Measurements from ENCODE around the gene ATM.
"Not testable (repeated sequence)": the region's sequence is repeated elsewhere in the genome, so short reads cannot be mapped to it uniquely, and the experiment has no call there.

ATM gene

DNA sequence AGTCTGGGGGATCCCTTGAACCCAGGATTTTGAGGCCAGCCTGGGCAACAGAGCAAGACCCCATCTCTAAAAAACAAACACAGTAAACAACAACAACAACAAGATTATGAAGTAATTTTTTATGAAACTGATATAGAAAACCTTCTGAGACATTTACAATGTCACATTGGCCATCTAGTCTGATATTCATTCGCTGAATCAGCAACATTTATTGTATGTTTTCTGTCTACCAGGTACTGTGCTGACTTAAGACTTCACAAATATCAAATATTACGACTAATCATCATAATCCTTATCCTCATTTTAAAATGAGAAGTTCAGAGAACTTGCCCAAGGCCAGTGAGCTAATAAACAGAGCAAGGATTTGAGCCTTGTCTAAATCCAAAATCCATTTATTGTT lies 120.8 kb downstream of the ATM start:
- intact Hi-C loops (cut with DNase I), result no loop called here
- no peak for DNase-seq

DNA sequence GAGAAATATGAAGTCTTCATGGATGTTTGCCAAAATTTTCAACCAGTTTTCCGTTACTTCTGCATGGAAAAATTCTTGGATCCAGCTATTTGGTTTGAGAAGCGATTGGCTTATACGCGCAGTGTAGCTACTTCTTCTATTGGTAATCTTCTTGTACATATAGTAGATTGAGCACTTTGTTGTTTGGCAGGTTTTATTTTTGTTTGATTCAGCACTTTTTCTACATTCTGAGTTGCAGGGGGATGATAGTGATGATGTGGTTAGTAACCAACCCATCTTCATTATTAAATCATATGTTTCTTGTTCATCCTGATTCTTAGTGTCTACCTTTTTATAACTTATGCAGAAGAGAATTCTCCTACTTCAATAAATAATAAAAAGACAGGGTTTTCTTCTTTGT lies 122.9 kb downstream of the ATM start:
- no peak for DNase-seq
- intact Hi-C loops (cut with DNase I), result no loop called here

DNA sequence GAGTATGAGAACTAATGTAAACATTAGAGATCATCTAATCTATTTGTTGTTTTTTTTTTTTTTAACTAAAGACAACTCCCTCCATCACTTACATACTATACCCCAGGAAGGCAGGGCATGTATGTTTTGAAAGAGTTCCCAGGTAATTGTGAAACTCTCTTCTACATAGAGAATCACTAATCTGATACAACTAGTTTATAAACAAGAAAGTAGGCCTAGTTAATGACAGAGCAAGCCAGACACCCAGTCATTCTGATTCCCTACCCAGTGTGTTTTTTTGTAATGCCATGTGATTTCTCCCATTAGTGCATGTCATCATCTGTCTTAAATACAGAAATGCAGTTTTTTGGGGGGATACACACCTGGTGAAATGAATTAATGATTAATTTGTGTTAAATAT lies 123.6 kb downstream of the ATM start:
- intact Hi-C loops (cut with DNase I), result no loop called here
- DNase-seq, result no peak

DNA sequence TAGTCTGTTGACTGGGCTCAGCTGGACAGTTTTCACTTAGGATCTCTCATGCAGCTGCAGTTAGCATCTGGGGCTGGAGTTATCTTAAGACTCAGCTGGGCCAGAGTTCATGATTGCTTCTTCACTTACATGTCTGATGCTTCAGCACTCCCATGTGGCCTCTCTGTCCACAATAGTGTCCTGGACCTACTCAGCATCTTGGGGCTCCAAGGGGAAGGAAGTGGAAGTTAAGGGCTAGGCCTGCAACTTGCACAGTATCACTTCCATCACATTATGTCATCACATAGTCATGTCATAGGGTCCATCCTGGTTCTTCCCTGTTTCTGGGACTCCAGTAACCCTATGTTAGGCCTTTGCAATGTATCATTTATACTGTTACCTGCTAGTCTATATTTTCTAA lies 128.6 kb downstream of the ATM start:
- intact Hi-C loops (cut with DNase I), result no loop called here
- no peak for DNase-seq

DNA sequence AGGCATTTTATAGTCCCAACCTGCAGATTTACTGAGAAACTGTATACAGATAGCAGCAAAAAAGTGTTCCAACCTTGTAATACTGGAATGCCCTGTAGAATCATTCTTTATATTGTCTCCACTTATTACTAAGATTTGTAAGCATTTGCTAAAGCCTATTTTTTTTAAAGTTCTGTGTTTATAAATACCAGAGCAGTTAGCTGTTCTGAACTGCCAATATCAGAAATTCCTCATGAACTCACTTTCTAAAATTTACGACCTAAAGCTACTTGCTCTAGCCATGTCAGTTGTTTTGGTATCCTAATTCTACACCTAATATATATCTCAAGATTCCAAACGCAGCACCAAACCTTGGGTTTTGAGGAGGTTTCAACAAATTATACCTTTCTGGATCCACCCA lies 141.3 kb downstream of the ATM start:
- no peak for DNase-seq
- intact Hi-C loops (cut with DNase I), result no loop called here

DNA sequence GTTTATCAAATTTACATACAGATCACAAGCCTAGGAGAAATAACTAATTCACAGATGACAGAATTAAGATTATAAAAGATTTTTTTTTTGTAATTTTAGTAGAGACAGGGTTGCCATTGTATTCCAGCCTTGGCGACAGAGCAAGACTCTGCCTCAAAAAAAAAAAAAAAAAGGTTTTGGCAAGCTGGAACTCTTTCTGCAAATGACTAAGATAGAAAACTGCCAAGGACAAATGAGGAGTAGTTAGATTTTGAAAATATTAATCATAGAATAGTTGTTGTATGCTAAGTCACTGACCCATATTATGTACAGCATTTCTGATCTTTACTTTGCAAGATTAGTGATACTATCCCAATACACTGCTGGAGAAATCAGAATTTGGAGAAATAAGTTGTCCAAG lies 145.3 kb downstream of the ATM start:
- intact Hi-C loops (cut with DNase I), result no loop called here
- no peak for DNase-seq

DNA sequence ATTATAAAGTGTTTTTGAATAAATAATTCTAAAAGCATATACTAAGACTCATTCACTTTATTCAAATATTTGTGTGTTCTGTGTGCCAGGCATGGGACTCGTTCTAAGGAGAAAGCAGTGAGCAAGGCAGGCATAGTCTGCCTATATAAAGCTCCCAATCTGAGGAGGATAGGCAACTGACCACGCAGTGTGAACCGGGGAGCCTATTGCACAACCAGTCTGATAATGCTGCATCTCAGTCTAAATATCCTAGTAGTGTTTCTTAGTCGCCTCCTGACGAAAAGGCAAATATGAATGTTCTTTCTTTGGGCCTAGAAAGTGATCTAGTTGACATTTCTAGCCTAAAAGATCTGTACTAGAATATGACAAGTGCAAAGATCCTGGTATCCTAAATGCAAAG lies 146.2 kb downstream of the ATM start:
- no peak for DNase-seq
- intact Hi-C loops (cut with DNase I), result no loop called here

DNA sequence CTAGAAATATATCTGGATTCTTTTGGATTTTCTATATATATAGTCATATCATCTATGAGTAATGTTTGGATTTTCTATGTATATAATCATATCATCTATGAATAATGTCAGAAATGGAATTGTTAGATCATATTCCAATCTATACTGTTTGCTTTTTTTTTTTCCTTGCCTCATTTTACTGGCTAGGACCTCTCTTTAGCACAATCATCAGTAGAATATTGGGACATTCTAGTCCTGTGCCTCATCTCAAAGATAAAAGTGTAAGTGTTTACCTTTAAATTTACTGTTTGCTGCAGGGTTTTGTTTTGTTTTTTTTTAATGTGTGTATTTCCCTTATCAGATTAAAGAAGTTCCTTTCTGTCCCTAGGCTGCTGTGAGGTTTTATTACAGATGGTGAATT lies 147.4 kb downstream of the ATM start:
- no peak for DNase-seq
- intact Hi-C loops (cut with DNase I), result no loop called here

DNA sequence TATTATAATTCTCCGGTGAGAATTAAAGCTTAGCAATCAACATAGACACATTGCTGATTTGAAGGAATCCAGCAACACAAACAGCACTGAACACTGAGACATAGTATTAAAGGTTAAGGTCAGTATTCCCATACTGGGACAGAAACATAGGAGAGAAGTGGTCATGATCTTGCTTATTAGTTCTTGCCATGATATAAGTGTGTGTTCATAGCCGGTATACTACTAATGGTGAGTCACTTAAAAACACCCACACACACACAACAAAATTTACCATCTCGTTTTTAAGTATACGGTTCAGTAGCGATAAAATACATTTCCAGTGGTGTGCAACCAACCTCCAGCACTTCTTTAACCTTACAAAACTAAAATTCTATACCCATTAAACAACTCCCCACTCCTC lies 148.1 kb downstream of the ATM start:
- no peak for DNase-seq
- intact Hi-C loops (cut with DNase I), result no loop called here

DNA sequence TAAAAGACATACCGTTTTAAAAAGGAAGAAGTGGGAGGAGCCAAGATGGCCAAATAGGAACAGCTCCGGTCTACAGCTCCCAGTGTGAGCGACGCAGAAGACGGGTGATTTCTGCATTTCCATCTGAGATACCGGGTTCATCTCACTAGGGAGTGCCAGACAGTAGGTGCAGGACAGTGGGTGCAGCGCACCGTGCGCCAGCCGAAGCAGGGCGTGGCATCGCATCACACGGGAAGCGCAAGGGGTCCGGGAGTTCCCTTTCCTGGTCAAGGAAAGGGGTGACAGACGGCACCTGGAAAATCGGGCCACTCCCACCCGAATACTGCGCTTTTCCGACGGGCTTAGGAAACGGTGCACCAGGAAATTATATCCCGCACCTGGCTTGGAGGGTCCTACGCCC lies 150.6 kb downstream of the ATM start:
- DNase-seq; intact Hi-C loops (cut with DNase I): not testable (repeated sequence)

DNA sequence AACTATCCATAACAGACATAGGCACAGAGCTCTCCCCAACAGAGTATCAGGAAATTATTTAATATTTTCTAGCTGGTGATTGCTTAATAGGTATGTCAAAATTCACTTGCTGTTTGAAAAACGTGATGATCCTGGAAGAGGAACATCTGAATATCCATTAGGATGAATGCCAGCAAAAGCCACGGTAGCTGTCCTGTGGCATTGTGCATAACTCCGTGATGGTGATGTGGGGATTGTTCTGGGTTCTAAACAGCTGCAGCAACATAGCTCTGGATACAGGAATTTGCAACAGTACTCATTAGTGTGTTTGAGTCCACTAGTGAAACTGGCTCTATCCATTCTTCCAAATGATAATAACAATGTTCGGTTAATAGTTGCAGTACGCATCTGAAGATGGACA lies 165.7 kb downstream of the ATM start:
- intact Hi-C loops (cut with DNase I), result no loop called here
- DNase-seq, result no peak

DNA sequence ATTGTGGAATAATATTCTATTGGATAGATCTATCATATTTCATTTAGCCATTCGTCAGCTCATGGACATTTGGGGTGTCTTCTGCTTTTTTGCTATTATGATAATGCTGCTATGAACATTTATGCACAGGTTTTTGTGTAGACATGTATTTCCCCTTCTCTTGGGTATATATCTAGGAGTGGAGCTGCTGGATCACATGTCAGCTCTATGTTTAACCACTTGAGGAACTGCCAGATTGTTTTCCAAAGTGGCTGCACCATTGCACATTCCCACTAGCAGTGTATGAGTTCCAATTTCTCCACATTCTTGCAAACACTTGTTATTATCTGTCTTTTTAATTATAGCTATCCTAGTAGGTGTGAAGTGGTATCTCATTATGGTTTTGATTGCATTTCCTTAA lies 169.5 kb downstream of the ATM start:
- no peak for DNase-seq
- intact Hi-C loops (cut with DNase I), result no loop called here

DNA sequence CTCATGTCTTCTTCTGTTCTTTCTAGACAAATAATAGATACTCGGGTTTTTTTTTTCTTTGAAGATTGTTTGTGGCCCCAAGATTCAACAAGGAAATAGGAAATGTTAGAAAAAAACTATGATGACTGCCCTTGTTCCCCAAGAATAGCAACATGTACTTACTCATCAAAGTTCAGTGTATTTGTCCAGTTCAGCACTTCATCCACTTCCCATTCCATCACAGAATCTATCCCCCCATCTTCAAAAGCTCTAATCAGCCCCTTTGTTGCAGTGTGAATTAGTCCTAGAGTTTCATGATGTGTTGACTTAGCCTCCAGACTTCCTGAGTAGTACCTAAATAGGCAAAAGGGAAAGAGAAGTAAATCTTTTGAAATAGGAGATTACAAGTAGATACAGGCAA lies 170.2 kb downstream of the ATM start:
- intact Hi-C loops (cut with DNase I), result no loop called here
- peak in 1 of 42 donors; percentile 6 for DNase-seq

DNA sequence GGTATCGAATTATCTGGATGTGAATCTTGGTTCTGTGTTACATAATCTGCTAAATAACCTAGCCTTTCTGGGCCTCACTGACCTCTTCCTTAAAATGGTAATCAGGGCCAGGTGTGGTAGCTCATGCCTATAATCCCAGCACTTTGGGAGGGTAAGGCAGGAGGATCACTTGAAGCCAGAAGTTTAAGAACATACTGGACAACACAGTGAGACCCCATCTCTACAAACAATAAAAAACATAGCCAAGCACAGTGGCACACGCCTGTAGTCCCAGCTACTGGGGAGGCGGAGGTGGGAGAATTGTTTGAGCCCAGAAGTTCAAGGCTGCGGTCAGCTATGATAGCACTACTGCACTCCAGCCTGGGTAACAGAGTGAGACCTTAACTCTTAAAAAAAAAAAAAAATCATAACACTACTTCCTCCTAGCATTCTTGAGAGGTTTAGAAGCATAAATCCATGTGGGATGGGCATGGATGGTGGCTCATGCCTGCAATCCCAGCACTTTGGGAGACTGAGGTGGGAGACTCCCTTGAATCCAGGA lies 171.9 kb downstream of the ATM start:
- intact Hi-C loops (cut with DNase I), result no loop called here
- DNase-seq, result no peak

DNA sequence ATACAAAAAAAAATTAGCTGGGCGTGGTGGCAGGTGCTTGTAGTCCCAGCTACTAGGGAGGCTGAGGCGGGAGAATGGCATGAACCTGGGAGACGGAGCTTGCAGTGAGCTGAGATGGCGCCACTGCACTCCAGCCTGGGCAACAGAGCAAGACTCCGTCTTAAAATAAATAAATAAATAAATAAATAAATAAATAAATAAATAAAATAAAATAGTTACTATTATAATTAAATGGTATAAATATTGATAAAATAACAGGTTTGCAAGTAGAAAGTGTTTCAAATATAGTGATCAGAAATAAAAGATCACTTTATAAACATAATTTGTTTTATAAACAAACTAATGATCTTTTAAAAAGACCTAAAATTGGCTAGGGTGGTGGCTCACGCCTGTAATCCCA lies 173.8 kb downstream of the ATM start:
- intact Hi-C loops (cut with DNase I); DNase-seq: not testable (repeated sequence)

DNA sequence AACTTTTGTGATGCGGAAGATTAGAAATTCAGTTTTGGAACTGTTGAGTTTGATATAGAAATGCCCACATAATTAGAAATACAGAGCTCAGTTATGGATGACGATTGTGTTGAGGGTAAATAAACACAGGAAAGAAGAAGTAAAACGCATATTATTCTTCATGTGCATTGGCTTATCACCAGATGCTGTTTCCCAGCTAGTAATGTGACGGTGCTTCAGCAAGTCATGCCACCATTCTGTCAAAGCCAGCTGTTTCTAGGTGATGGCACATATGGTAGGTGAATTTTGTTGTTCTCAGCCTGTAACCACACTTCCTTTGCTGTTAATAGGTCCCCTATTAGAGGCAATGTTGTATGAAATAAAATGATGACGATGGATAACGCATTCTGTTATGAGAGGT lies 175.6 kb downstream of the ATM start:
- DNase-seq, result no peak
- intact Hi-C loops (cut with DNase I), result no loop called here

DNA sequence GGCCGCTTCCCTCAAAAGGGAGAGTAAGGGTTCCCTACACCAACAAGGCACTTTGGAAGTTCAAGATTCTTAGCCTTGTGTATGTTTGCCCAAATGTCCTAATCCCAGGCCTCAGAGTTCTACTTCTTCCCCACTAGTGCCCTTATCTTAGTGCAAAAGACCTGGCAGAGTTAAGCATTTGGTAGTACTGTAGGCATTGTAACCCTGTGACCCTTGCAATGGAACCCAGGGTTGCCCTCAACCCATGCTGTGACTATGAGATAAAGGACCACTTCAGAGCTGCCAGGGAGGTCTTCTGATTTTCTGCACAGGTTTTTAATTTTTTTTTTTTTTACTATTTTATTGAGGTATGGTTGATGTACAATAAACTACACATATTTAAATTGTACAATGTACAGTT lies 179.4 kb downstream of the ATM start:
- DNase-seq, result no peak
- intact Hi-C loops (cut with DNase I), result no loop called here

DNA sequence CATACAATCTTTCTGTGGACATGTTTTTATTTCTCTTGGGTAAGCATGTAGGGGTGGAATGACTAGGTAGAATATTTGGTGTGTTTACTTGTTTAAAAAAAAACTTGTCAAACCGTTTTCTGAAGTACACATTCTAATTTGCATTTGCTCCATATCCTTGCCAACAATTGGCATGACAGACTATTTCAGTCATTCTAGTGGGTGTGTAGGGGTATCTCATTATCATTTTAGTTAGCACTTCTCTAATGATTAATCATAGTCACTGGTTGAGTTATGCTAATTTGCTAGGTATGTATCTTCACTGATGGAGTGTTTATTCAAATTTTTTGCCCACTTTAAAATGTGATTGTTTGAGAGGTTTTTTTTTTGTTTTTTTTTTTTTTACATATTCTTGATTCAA lies 180.2 kb downstream of the ATM start:
- intact Hi-C loops (cut with DNase I), result no loop called here
- no peak for DNase-seq

DNA sequence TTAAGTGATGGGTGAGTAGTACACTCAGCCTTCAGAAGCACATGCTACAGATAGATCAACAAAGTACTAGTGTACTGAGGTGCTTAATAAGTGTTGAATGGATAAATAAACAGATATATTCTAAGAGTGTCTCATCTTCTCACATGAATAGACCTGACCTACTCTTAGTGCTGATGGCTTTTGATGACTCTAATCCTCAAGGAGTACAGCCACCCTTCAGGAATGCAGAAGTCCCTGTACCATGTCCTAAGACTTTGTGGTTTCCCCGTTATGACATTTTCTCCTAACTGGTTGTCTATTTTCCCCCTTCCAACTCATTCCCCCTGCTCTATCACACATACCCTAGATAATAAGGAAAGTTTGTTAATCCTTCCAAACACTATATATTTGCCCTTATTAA lies 182.8 kb downstream of the ATM start:
- DNase-seq, result no peak
- intact Hi-C loops (cut with DNase I), result no loop called here

DNA sequence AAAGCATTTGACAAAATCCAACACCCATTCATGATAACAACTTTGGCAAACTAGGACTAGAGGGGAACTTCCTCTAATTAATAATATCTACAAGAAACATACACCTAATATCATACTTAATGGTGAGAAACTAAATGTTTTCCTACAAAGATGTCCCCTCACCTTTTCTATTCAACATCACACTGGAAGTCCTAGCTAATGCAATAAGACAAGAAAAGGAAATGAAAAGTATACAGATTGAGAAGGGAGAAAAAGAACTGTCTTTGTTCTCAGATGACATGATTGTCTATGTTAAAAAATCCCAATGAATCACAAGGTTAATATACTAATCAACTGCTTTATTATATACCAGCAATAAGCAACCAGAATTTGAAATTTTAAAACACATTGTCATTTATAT lies 192.1 kb downstream of the ATM start:
- DNase-seq, result no peak
- intact Hi-C loops (cut with DNase I), result no loop called here

DNA sequence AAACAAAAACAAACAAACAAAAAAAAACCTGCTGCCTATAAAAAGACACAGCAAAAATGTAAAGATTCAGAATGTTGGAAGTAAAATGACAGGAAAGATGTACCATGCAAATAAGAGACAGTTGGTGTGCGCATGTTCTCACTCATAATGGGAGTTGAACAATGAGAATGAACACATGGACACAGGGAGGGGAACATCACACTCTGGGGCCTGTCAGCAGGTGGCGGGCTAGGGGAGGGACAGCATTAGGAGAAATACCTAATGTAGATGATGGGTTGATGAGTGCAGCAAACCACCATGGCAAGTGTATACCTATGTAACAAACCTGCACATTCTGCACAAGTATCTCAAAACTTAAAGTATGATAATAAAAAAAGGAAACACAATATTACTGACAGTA lies 194.7 kb downstream of the ATM start:
- DNase-seq; intact Hi-C loops (cut with DNase I): not testable (repeated sequence)
